Endothelial cell of umbilical vein (primary cell): Measurements from ENCODE around the gene OR9G1. TPM values are rescaled to one million over a fixed set of nuclear protein-coding genes. Genes with fewer than 3 reads are reported as not detected.

Experiments used
- BruUV-seq: library from RNA; stranded (reverse); fragments of 400-500 nt; replicated peaks from 2 replicates; lab custom pipeline; 2021; lab: Mats Ljungman, UMichigan
- CTCF ChIA-PET: fragments of 300-600, 350-600 bp; sonication (Branson Sonifier 250); formaldehyde crosslinking; loops from one replicate; lab custom pipeline; 2021; ENCODE audit warnings: antibody characterized with exemption, inconsistent platforms; lab: Charles Lee
- POLR2A ChIA-PET: fragments of 300-600, 350-600 bp; sonication (Branson Sonifier 250); formaldehyde crosslinking; loops from one replicate; lab custom pipeline; 2021; ENCODE audit warnings: antibody characterized with exemption, inconsistent platforms; lab: Charles Lee
- DNase-seq: peaks from one replicate; pipeline ENCODE4 v3.0.0-alpha.2; 2011; ENCODE audit warnings: low read depth, low spot score
- FAIRE-seq: peaks from 2 replicates; lab custom pipeline; 2011; peaks lifted over from hg19 to GRCh38; lab: Jason Lieb, UNC
- H2AFZ ChIP-seq: 2 replicates; pipeline ENCODE4 v1.6.0; 2012; ENCODE audit warnings: low read depth, low read length, control low read depth, inconsistent platforms
- H3K27ac ChIP-seq: 2 replicates; pipeline ENCODE4 v1.5.1; 2011; ENCODE audit warnings: low read depth, mild to moderate bottlenecking, control low read depth, low read length, moderate library complexity; ENCODE audit not compliant: insufficient read depth
- H3K27me3 ChIP-seq, 2 experiments: 2 replicates each; pipeline versions ENCODE4 v1.6.0 to v1.6.1; 2011; ENCODE audit warnings: low read length in 2 of 2, mixed read lengths in 1 of 2; ENCODE audit not compliant: control insufficient read depth in 2 of 2, insufficient read depth in 2 of 2
- H3K36me3 ChIP-seq, 2 experiments: 2 replicates in 1 of 2; 3 replicates in 1 of 2; pipeline ENCODE4 v1.5.1; 2011; ENCODE audit warnings: low read length in 2 of 2, mild to moderate bottlenecking in 1 of 2, moderate library complexity in 1 of 2; ENCODE audit not compliant: control insufficient read depth in 2 of 2, insufficient read depth in 2 of 2; ENCODE audit errors: extremely low read depth in 1 of 2
- H3K4me1 ChIP-seq: 3 replicates; pipeline ENCODE4 v1.5.1; 2011; ENCODE audit warnings: mild to moderate bottlenecking, low read length; ENCODE audit not compliant: control insufficient read depth, insufficient read depth; ENCODE audit errors: extremely low read depth
- H3K4me2 ChIP-seq: 2 replicates; pipeline ENCODE4 v1.6.1; 2011; ENCODE audit warnings: low read length, control low read depth, mixed read lengths; ENCODE audit not compliant: insufficient read depth
- H3K4me3 ChIP-seq, 3 experiments: fragments of 200-600 bp in 1 of 3; sonication (generic), shearing (Covaris generic) in 1 of 3; replicated peaks in 1 of 3; 2 replicates each; pipeline ENCODE4 v1.5.1; 2011 to 2016; ENCODE audit warnings: control low read depth in 3 of 3, low read length in 3 of 3, mild to moderate bottlenecking in 2 of 3, inconsistent platforms in 1 of 3, low read depth in 1 of 3, moderate library complexity in 1 of 3; ENCODE audit not compliant: insufficient read depth in 1 of 3
- H3K79me2 ChIP-seq: 2 replicates; pipeline ENCODE4 v1.6.0; 2012; ENCODE audit warnings: low read length, inconsistent platforms; ENCODE audit not compliant: control insufficient read depth, insufficient read depth
- H3K9ac ChIP-seq: replicated peaks from 2 replicates; pipeline ENCODE3; 2011; ENCODE audit warnings: low read length, control low read depth; ENCODE audit not compliant: insufficient read depth; ENCODE audit errors: extremely low read depth
- H3K9me1 ChIP-seq: replicated peaks from 3 replicates; pipeline ENCODE4 v1.6.0; 2011; ENCODE audit warnings: mild to moderate bottlenecking, low read length; ENCODE audit not compliant: control insufficient read depth, insufficient read depth; ENCODE audit errors: extremely low read depth
- H3K9me3 ChIP-seq: replicated peaks from 2 replicates; pipeline ENCODE4 v1.5.1; 2012; ENCODE audit warnings: low read length, inconsistent platforms; ENCODE audit not compliant: control insufficient read depth, insufficient read depth
- H4K20me1 ChIP-seq: replicated peaks from 2 replicates; pipeline ENCODE3; 2011; ENCODE audit warnings: mild to moderate bottlenecking, low read length; ENCODE audit not compliant: control insufficient read depth, insufficient read depth; ENCODE audit errors: extremely low read depth
- CTCF ChIP-seq, 2 donors: IDR thresholded peaks; 1 replicate in 1 of 2; 2 replicates in 1 of 2; pipeline ENCODE4 v1.5.1; 2011; ENCODE audit warnings: low read length in 2 of 2, mild to moderate bottlenecking in 2 of 2, moderate library complexity in 2 of 2, control low read depth in 1 of 2, inconsistent platforms in 1 of 2, low read depth in 1 of 2; ENCODE audit not compliant: insufficient read depth in 1 of 2; ENCODE audit errors: extremely low read depth in 1 of 2
- EZH2 ChIP-seq: IDR thresholded peaks from 2 replicates; pipeline ENCODE4 v1.6.1; 2012; ENCODE audit warnings: borderline replicate concordance, low read depth, mild to moderate bottlenecking, moderate library complexity, low read length, inconsistent platforms; ENCODE audit not compliant: severe bottlenecking
- FOS ChIP-seq: IDR thresholded peaks from 2 replicates; pipeline ENCODE4 v1.6.1; 2011; ENCODE audit warnings: mild to moderate bottlenecking, low read length, moderate library complexity, borderline replicate concordance; ENCODE audit not compliant: insufficient read depth
- GATA2 ChIP-seq: IDR thresholded peaks from 2 replicates; pipeline ENCODE4 v1.7.0; 2011; ENCODE audit warnings: low read depth, mild to moderate bottlenecking, moderate library complexity, mixed read lengths, low read length; ENCODE audit not compliant: insufficient read length, insufficient read depth
- JUN ChIP-seq: IDR thresholded peaks from 2 replicates; pipeline ENCODE4 v1.6.1; 2011; ENCODE audit warnings: borderline replicate concordance, low read depth; ENCODE audit not compliant: insufficient read length, insufficient read depth
- MYC ChIP-seq: IDR thresholded peaks from one replicate; pipeline ENCODE4 v1.6.1; 2011; ENCODE audit warnings: mild to moderate bottlenecking, low read depth, low read length
- POLR2A ChIP-seq: IDR thresholded peaks from 2 replicates; pipeline ENCODE4 v1.6.1; 2012; ENCODE audit warnings: low read depth, mild to moderate bottlenecking, control low read depth, low read length
- POLR2AphosphoS5 ChIP-seq: IDR thresholded peaks from 2 replicates; pipeline ENCODE4 v1.6.1; 2012; ENCODE audit warnings: low read depth, mild to moderate bottlenecking, control low read depth, low read length, moderate library complexity; ENCODE audit not compliant: insufficient read depth
- dilution Hi-C: fragments of 300-500 bp; cut with MboI; formaldehyde crosslinking; loops from one replicate; pipeline ENCODE4 v1.15.0; 2019; ENCODE audit warnings: low sequenced_read_pairs; ENCODE audit not compliant: extremely low pct_ligation_motif_present
- intact Hi-C: fragments of 100-400 bp; cut with micrococcal nuclease; formaldehyde crosslinking; loops from one replicate; pipeline ENCODE4 v1.10.0; 2022
- polyA plus RNA-seq, 4 experiments: library from polyadenylated mRNA; depleted of rRNA in 3 of 4; stranded (reverse) in 3 of 4; unstranded in 1 of 4; fragments of >200 nt; gene quantifications; 2 replicates each; pipeline versions ENCODE4 v1.2.1 to v1.2.3, GENCODE V29; 2011 to 2012; ENCODE audit warnings: missing spikeins in 1 of 4
- total RNA-seq: library from RNA; stranded (reverse); gene quantifications from 2 replicates; pipeline ENCODE4 v1.2.3, GENCODE V29; 2021
- TF ChIP-seq, protein P1 (sequence below): IDR thresholded peaks from 2 replicates; pipeline ENCODE4 v1.6.1; 2011; ENCODE audit not compliant: insufficient read depth, insufficient read length

Gene OR9G1
- total and polyA plus RNA-seq, 2 donors (not counting 3 experiments of a cell fraction or from before 2014, with no cell fraction given): not detected

- DNase-seq (no peak), FAIRE-seq (no peak)
- no TSS peak for BruUV-seq
- Histone ChIP-seq H3K27ac (no peak overlapping the region), H4K20me1 (no peaks in the 10 kb centered on the region), H3K79me2 (no peaks in the 10 kb centered on the region), H3K9me1 (no peaks in the 10 kb centered on the region), H2AFZ (no peak overlapping the region), H3K9ac (no peak overlapping the region), H3K27me3 (no peaks in the 10 kb centered on the region), H3K36me3 (no peaks in the 10 kb centered on the region), H3K9me3 (peaks cover 2% of the 10 kb centered on the region), H3K4me1 (no peaks in the 10 kb centered on the region), H3K4me3 (no peak overlapping the region), H3K4me2 (no peak overlapping the region)
- ChIA-PET CTCF (no interaction called here), POLR2A (no interaction called here)
- dilution Hi-C loops: no loop called here
- TF ChIP-seq EZH2: no peak
- TF ChIP-seq, protein P1, sequence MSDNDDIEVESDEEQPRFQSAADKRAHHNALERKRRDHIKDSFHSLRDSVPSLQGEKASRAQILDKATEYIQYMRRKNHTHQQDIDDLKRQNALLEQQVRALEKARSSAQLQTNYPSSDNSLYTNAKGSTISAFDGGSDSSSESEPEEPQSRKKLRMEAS: no peak
- no peak for TF ChIP-seq JUN
- TF ChIP-seq GATA2: no peak
- TF ChIP-seq MYC: no peak
- TF ChIP-seq FOS: no peak
- TF ChIP-seq POLR2A: no peak
- intact Hi-C loops: no loop called here
Observed at GRCh38 chr11:56693428-56693827, 5.5 kb upstream of the OR9G1 start.

- no peaks in the 10 kb centered on the region for H3K79me2 ChIP-seq
- H4K20me1 ChIP-seq: no peaks in the 10 kb centered on the region
- ChIA-PET CTCF (no interaction called here), POLR2A (no interaction called here)
- no peak overlapping the region for H3K27ac ChIP-seq
- TF ChIP-seq POLR2A (no peak), POLR2AphosphoS5 (no peak), EZH2 (no peak), MYC (no peak), GATA2 (no peak), JUN (no peak), CTCF (IDR thresholded peaks at IDR 0.05; ENCODE audit: extremely low read depth in 1 of 2, insufficient read depth in 1 of 2, low read depth in 1 of 2, low read length in 2 of 2) (no peak), FOS (no peak)
- TF ChIP-seq, protein P1: no peak
- no peak for FAIRE-seq
- peaks cover 7% of the 10 kb centered on the region for H3K9me3 ChIP-seq
- H3K9ac ChIP-seq: no peak overlapping the region
- intact Hi-C loops: no loop called here
- dilution Hi-C loops: no loop called here
- no peak overlapping the region for H3K4me3 ChIP-seq
- no peaks in the 10 kb centered on the region for H3K9me1 ChIP-seq
- DNase-seq: no peak
- H3K27me3 ChIP-seq: no peaks in the 10 kb centered on the region
- no peaks in the 10 kb centered on the region for H3K36me3 ChIP-seq
- H3K4me1 ChIP-seq: no peaks in the 10 kb centered on the region
- no peak overlapping the region for H2AFZ ChIP-seq
- no peak overlapping the region for H3K4me2 ChIP-seq
- BruUV-seq: no TSS peak
Observed at GRCh38 chr11:56700242-56700913, 1.5 kb downstream of the OR9G1 start.
